Neural cell (in vitro differentiated cells): ENCODE measurements around the gene SNAPIN. TPM values are rescaled to one million over a fixed set of nuclear protein-coding genes. Genes with fewer than 3 reads are reported as not detected.
"Not testable (repeated sequence)": the region's sequence is repeated elsewhere in the genome, so short reads cannot be mapped to it uniquely, and the experiment has no call there.

Experiments used
- H2AFZ ChIP-seq: fragments of 200-600, 300-800 bp; sonication (generic), shearing (Covaris generic); 2 replicates; pipeline ENCODE4 v1.6.0; 2014; ENCODE audit warnings: low read depth, mild to moderate bottlenecking, antibody characterized with exemption, low read length, moderate library complexity
- H3F3A ChIP-seq: fragments of 200-600 bp; shearing (Covaris generic); 2 replicates; pipeline ENCODE4 v1.6.1; 2016; ENCODE audit warnings: mild to moderate bottlenecking, moderate library complexity, mixed read lengths, antibody characterized with exemption, low read length; ENCODE audit not compliant: insufficient read depth, poor library complexity, severe bottlenecking
- H3K27ac ChIP-seq: fragments of 200-600, 300-800 bp; sonication (generic), shearing (Covaris generic); 2 replicates; pipeline ENCODE4 v1.5.1; 2014; ENCODE audit warnings: mild to moderate bottlenecking, low read length, moderate library complexity
- H3K27me3 ChIP-seq: fragments of 300-800, 200-600 bp; sonication (generic), shearing (Covaris generic); 2 replicates; pipeline ENCODE4 v1.6.0; 2014; ENCODE audit warnings: mild to moderate bottlenecking, low read depth, low read length, moderate library complexity; ENCODE audit not compliant: insufficient read depth
- H3K36me3 ChIP-seq: fragments of 300-800, 200-600 bp; sonication (generic), shearing (Covaris generic); 2 replicates; pipeline ENCODE4 v1.5.1; 2014; ENCODE audit warnings: mild to moderate bottlenecking, antibody characterized with exemption, low read length, moderate library complexity; ENCODE audit not compliant: insufficient read depth
- H3K4me2 ChIP-seq: fragments of 300-800, 200-600 bp; sonication (generic), shearing (Covaris generic); 2 replicates; pipeline ENCODE4 v1.6.0; 2014; ENCODE audit warnings: mild to moderate bottlenecking, low read length
- H3K4me3 ChIP-seq: fragments of 300-800, 200-600 bp; sonication (generic), shearing (Covaris generic); 2 replicates; pipeline ENCODE4 v1.5.1; 2014; ENCODE audit warnings: mild to moderate bottlenecking, low read length, moderate library complexity
- H3K79me2 ChIP-seq: fragments of 200-600 bp; shearing (Covaris generic); replicated peaks from 2 replicates; pipeline ENCODE4 v1.6.0; 2014; ENCODE audit warnings: mild to moderate bottlenecking, low read length, moderate library complexity; ENCODE audit not compliant: insufficient read depth
- H3K9ac ChIP-seq: fragments of 300-800, 200-600 bp; sonication (generic), shearing (Covaris generic); 2 replicates; pipeline ENCODE4 v1.6.1; 2016; ENCODE audit warnings: mild to moderate bottlenecking, low read length, mixed read lengths
- H3K9me2 ChIP-seq: fragments of 200-600 bp; shearing (Covaris generic); 2 replicates; pipeline ENCODE4 v1.6.1; 2016; ENCODE audit warnings: mild to moderate bottlenecking, low read length, mixed read lengths; ENCODE audit not compliant: insufficient read depth
- H3K9me3 ChIP-seq: fragments of 200-600, 300-800 bp; sonication (generic), shearing (Covaris generic); 2 replicates; pipeline ENCODE4 v1.6.1; 2016; ENCODE audit warnings: mild to moderate bottlenecking, mixed run types, low read length, moderate library complexity, mixed read lengths
- H4K20me1 ChIP-seq: fragments of 200-600 bp; shearing (Covaris generic); 2 replicates; pipeline ENCODE4 v1.6.1; 2016; ENCODE audit warnings: mild to moderate bottlenecking, mixed run types; ENCODE audit not compliant: insufficient read depth
- CTCF ChIP-seq: fragments of 450-650 bp; IDR thresholded peaks from 2 replicates; pipeline ENCODE4 v1.5.1; 2014; ENCODE audit warnings: antibody characterized with exemption, mild to moderate bottlenecking, moderate library complexity; ENCODE audit not compliant: poor library complexity, severe bottlenecking
- EP300 ChIP-seq: fragments of 450-650 bp; conservative IDR thresholded peaks from 2 replicates; pipeline ENCODE4 v1.6.1; 2014; ENCODE audit warnings: antibody characterized with exemption, mild to moderate bottlenecking, moderate library complexity; ENCODE audit not compliant: poor library complexity, severe bottlenecking
- EZH2 ChIP-seq: fragments of 200-600, 300-800 bp; shearing (Covaris generic), sonication (generic); IDR thresholded peaks from 2 replicates; pipeline ENCODE4 v1.6.1; 2014; ENCODE audit warnings: antibody characterized with exemption, low read length, borderline replicate concordance, mild to moderate bottlenecking; ENCODE audit not compliant: insufficient read depth, poor library complexity, severe bottlenecking
- MXI1 ChIP-seq: fragments of 450-650 bp; conservative IDR thresholded peaks from 2 replicates; pipeline ENCODE4 v1.6.1; 2014; ENCODE audit warnings: antibody characterized with exemption, mild to moderate bottlenecking; ENCODE audit not compliant: poor library complexity, severe bottlenecking
- POLR2AphosphoS5 ChIP-seq: IDR thresholded peaks from 2 replicates; pipeline ENCODE4 v1.6.1; 2012
- RAD21 ChIP-seq: fragments of 450-650 bp; conservative IDR thresholded peaks from 2 replicates; pipeline ENCODE4 v1.6.1; 2014; ENCODE audit warnings: antibody characterized with exemption, mild to moderate bottlenecking, moderate library complexity
- REST ChIP-seq: IDR thresholded peaks from 2 replicates; pipeline ENCODE4 v1.6.1; 2012; ENCODE audit warnings: borderline replicate concordance
- SMC3 ChIP-seq: fragments of 450-650 bp; conservative IDR thresholded peaks from 2 replicates; pipeline ENCODE4 v1.6.1; 2014; ENCODE audit warnings: antibody characterized with exemption, mild to moderate bottlenecking, moderate library complexity; ENCODE audit not compliant: poor library complexity
- TAF1 ChIP-seq: IDR thresholded peaks from 2 replicates; pipeline ENCODE4 v1.6.1; 2012; ENCODE audit warnings: low read depth
- polyA plus RNA-seq: library from polyadenylated mRNA; depleted of rRNA; stranded (reverse); fragments of >200 nt; gene quantifications from 2 replicates; pipeline ENCODE4 v1.2.3, GENCODE V29; 2014

SNAPIN gene
- polyA plus RNA-seq, 1 donor from 2014 or later: 100.0 TPM

GRCh38 chr1:153640213-153640612 is 18.3 kb upstream of the SNAPIN start:
- Histone ChIP-seq H3K36me3 (peaks cover 11% of the 10 kb centered on the region), H3K79me2 (peaks cover 24% of the 10 kb centered on the region)
- not testable (repeated sequence) for H3K9me3 ChIP-seq, H3K27ac ChIP-seq, H3K4me3 ChIP-seq, H3K27me3 ChIP-seq, H4K20me1 ChIP-seq, H3F3A ChIP-seq, H2AFZ ChIP-seq, H3K9ac ChIP-seq, H3K4me2 ChIP-seq, H3K9me2 ChIP-seq

- Histone ChIP-seq H3K27ac (no peak overlapping the region), H3K4me2 (no peak overlapping the region), H3K4me3 (no peak overlapping the region), H3K27me3 (no peaks in the 10 kb centered on the region), H3F3A (no peaks in the 10 kb centered on the region), H4K20me1 (no peaks in the 10 kb centered on the region), H3K9me2 (no peaks in the 10 kb centered on the region), H3K9me3 (no peaks in the 10 kb centered on the region), H3K79me2 (peaks cover 18% of the 10 kb centered on the region), H3K36me3 (peaks cover 11% of the 10 kb centered on the region), H2AFZ (no peak overlapping the region), H3K9ac (no peak overlapping the region)
- TF ChIP-seq POLR2AphosphoS5: no peak
- no peak for TF ChIP-seq RAD21
- no peak for TF ChIP-seq TAF1
- no peak for TF ChIP-seq MXI1
- no peak for TF ChIP-seq EP300
These were observed 17.6 kb upstream of the SNAPIN start for GRCh38 chr1:153640861-153641260.

- TF ChIP-seq REST: no peak
- no peak for TF ChIP-seq TAF1
- no peak for TF ChIP-seq EP300
- no peak for TF ChIP-seq EZH2
- no peak for TF ChIP-seq CTCF
- TF ChIP-seq MXI1: no peak
- TF ChIP-seq SMC3: no peak
- TF ChIP-seq POLR2AphosphoS5: no peak
- Histone ChIP-seq H3K79me2 (peaks cover 6% of the 10 kb centered on the region), H2AFZ (no peak overlapping the region), H4K20me1 (no peaks in the 10 kb centered on the region), H3K4me3 (no peak overlapping the region), H3K4me2 (no peak overlapping the region), H3K9me3 (no peaks in the 10 kb centered on the region), H3K36me3 (peaks cover 3% of the 10 kb centered on the region), H3K9ac (no peak overlapping the region), H3K9me2 (no peaks in the 10 kb centered on the region), H3K27me3 (no peaks in the 10 kb centered on the region), H3F3A (no peaks in the 10 kb centered on the region), H3K27ac (no peak overlapping the region)
These were observed 16.3 kb upstream of the SNAPIN start for GRCh38 chr1:153642161-153642560.
